Skeletal muscle satellite cell (primary cell): ENCODE results near the gene SLC27A2.
"Not testable (repeated sequence)": the region's sequence is repeated elsewhere in the genome, so short reads cannot be mapped to it uniquely, and the experiment has no call there.

ENCODE experiments used
- H3K27me3 ChIP-seq: 2 replicates; pipeline ENCODE4 v1.7.0; 2013; ENCODE audit warnings: low read length; ENCODE audit not compliant: control insufficient read depth, insufficient read depth
- H3K36me3 ChIP-seq: 2 replicates; pipeline ENCODE4 v1.7.0; 2013; ENCODE audit warnings: mild to moderate bottlenecking, control low read depth, low read length; ENCODE audit not compliant: insufficient read depth
- H3K4me1 ChIP-seq: 2 replicates; pipeline ENCODE4 v1.7.0; 2013; ENCODE audit warnings: low read length; ENCODE audit not compliant: control insufficient read depth, insufficient read depth
- H3K4me2 ChIP-seq: 2 replicates; pipeline ENCODE4 v1.7.0; 2013; ENCODE audit warnings: mild to moderate bottlenecking, low read length
- H3K4me3 ChIP-seq: 2 replicates; pipeline ENCODE4 v1.7.0; 2013; ENCODE audit warnings: low read length
- H3K9ac ChIP-seq: 2 replicates; pipeline ENCODE4 v1.7.0; 2013; ENCODE audit warnings: mild to moderate bottlenecking, low read depth, low read length, moderate library complexity
- H3K9me3 ChIP-seq: replicated peaks from 2 replicates; pipeline ENCODE4 v1.7.0; 2013; ENCODE audit warnings: mild to moderate bottlenecking, control low read depth, low read length

The SLC27A2 gene

GRCh38 chr15:50144341-50145120 lies 37.5 kb upstream of the SLC27A2 start:
- H3K9ac ChIP-seq = peak overlapping the region; percentile 56
- no peaks in the 10 kb centered on the region for H3K27me3 ChIP-seq
- no peaks in the 10 kb centered on the region for H3K9me3 ChIP-seq
- no peaks in the 10 kb centered on the region for H3K36me3 ChIP-seq
- peaks cover 10% of the 10 kb centered on the region for H3K4me1 ChIP-seq
- H3K4me3 ChIP-seq = no peak overlapping the region
- H3K4me2 ChIP-seq = peak overlapping the region; percentile 23

DNA sequence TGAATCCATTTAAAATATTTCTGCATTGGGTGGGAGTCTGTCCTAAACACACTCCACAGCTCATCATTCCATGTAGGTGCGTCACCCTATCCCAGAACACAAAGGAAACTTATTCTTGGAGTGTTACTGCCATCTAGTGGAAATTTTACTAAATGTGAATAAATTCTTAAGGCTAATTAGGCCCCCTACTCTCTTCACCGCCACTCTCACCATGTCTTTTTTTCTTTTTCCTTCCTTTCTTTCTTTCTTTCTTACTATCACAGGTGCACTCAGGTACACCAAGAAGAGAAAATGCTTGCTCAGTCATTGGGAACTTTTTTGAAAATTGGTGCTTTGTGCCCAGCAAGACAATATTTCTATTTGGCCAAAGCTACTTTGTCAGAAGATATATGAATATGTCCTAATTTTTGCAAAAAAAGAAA lies 36.5 kb upstream of the SLC27A2 start:
- Histone ChIP-seq H3K4me2 (peak overlapping the region; percentile 23), H3K4me1 (peaks cover 10% of the 10 kb centered on the region), H3K9me3 (no peaks in the 10 kb centered on the region), H3K9ac (peak overlapping the region; percentile 56), H3K36me3 (no peaks in the 10 kb centered on the region), H3K27me3 (no peaks in the 10 kb centered on the region), H3K4me3 (no peak overlapping the region)

DNA sequence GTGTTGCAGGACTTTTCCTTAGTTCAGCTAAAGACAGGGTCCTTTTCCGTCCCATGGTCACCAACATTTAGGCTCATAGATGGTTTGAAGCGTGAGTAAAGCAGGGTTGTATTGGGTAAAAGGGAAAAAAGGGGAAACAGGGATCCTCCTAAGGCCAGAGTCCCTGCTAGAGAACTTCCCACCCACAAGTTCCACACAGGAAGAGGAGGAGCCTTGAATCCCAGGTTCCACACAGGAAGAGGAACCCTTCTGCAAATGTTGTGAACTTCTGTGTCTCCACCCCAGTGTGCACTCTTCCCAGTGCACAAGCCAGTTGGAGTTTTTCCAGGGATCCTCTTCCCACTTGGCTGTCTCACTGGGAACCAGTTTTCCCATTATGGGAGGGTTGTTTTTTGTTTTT lies 35.4 kb upstream of the SLC27A2 start:
- H3K27me3 ChIP-seq = no peaks in the 10 kb centered on the region
- H3K4me3 ChIP-seq = no peak overlapping the region
- no peak overlapping the region for H3K9ac ChIP-seq

DNA sequence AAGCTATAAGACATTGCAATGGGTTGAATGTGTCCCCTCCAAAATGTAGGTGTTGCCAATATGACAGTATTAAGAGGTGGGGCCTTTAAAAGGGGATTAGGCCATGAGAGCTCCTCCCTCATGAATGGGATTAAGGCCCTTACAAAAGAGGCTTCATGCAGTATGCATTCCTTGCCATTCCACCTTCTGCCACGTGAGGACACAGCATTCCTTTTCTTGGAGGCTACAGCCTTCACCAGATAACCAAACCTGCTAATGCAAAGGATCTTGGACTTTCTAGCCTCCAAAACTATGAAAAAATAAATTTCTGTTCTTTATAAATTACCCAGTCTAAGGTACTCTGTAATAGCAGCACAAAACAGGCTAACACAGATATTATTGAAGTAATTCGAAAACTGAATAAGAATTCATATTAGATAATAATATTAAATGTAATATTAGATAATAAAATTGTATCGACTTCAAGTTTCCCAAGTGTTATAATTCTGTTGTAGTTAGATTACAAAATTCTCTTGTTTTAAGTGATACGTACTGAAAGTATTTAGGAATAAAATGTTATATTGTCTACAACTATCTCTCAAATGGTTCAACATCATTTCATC lies 33.5 kb upstream of the SLC27A2 start:
- Histone ChIP-seq H3K4me2 (no peak overlapping the region), H3K9me3 (no peaks in the 10 kb centered on the region), H3K4me3 (no peak overlapping the region), H3K36me3 (no peaks in the 10 kb centered on the region), H3K27me3 (no peaks in the 10 kb centered on the region), H3K4me1 (peaks cover 10% of the 10 kb centered on the region), H3K9ac (no peak overlapping the region)

More for the DNA sequence above, 35.4 kb upstream of the SLC27A2 start:
- Histone ChIP-seq H3K4me1 (peaks cover 10% of the 10 kb centered on the region), H3K9me3 (no peaks in the 10 kb centered on the region), H3K4me2 (no peak overlapping the region), H3K36me3 (no peaks in the 10 kb centered on the region)

- Histone ChIP-seq H3K9ac (no peak overlapping the region), H3K4me1 (peaks cover 10% of the 10 kb centered on the region), H3K4me3 (no peak overlapping the region), H3K36me3 (no peaks in the 10 kb centered on the region), H3K4me2 (no peak overlapping the region), H3K27me3 (no peaks in the 10 kb centered on the region), H3K9me3 (no peaks in the 10 kb centered on the region)
Measured at GRCh38 chr15:50149090-50149489, 32.9 kb upstream of the SLC27A2 start.

GRCh38 chr15:50150349-50150748 lies 31.6 kb upstream of the SLC27A2 start:
- Histone ChIP-seq H3K36me3 (no peaks in the 10 kb centered on the region), H3K9me3 (no peaks in the 10 kb centered on the region), H3K4me2 (no peak overlapping the region), H3K9ac (no peak overlapping the region), H3K4me3 (no peak overlapping the region), H3K4me1 (no peaks in the 10 kb centered on the region), H3K27me3 (no peaks in the 10 kb centered on the region)

DNA sequence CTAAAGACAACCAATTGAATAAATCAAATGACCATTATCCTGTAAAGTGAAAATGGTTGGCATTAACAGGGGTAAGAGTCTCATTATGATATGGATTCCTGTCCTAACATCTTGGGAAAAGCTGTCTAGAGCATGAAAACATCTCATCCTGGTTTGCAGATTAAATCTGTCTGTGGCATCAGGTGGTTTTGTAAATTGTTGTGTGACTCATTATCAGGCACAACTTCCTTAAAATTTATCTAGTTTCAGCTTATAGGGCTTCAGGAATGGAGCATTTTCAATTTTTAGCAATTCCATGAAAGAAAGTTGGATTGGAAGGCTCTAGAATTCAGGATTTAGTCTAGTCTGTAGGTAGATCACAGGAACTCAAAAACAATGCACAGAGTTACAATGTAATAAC lies 31.1 kb upstream of the SLC27A2 start:
- H3K27me3 ChIP-seq = no peaks in the 10 kb centered on the region
- no peaks in the 10 kb centered on the region for H3K9me3 ChIP-seq
- no peaks in the 10 kb centered on the region for H3K36me3 ChIP-seq
- no peak overlapping the region for H3K4me3 ChIP-seq
- no peaks in the 10 kb centered on the region for H3K4me1 ChIP-seq
- H3K9ac ChIP-seq = no peak overlapping the region
- no peak overlapping the region for H3K4me2 ChIP-seq

DNA sequence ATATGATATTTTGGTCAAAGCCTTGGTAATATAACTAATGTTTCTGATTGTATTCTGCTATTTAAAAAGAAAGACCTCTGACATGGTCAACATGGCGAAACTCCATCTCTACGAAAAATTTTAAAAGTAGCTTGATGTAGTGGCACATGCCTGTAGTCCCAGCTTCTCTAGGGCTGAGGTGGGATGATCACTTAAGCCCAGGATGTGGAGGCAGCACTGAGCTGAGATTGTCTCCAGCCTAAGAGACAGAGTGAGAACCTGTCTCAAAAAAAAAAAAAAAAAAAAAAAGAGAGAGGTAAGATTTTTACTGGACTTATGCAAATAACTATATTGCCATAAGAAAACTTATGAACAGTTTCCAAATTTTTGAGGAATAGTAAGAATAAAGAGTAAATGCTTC lies 30.5 kb upstream of the SLC27A2 start:
- no peaks in the 10 kb centered on the region for H3K4me1 ChIP-seq
- H3K4me3 ChIP-seq = no peak overlapping the region
- H3K27me3 ChIP-seq = no peaks in the 10 kb centered on the region
- no peaks in the 10 kb centered on the region for H3K36me3 ChIP-seq
- H3K9ac ChIP-seq = no peak overlapping the region
- H3K4me2 ChIP-seq = no peak overlapping the region
- H3K9me3 ChIP-seq = no peaks in the 10 kb centered on the region

DNA sequence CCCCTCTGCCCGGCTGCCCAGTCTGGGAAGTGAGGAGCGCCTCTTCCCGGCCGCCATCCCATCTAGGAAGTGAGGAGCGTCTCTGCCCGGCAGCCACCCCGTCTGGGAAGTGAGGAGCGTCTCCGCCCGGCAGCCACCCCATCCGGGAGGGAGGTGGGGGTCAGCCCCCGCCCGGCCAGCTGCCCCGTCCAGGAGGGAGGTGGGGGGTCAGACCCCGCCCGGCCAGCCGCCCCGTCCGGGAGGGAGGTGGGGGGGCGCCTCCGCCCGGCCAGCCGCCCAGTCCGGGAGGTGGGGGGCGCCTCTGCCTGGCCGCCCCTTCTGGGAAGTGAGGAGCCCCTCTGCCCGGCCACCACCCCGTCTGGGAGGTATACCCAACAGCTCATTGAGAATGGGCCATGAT lies 23.8 kb upstream of the SLC27A2 start:
- not testable (repeated sequence) for H3K4me3 ChIP-seq, H3K9ac ChIP-seq, H3K9me3 ChIP-seq, H3K36me3 ChIP-seq, H3K27me3 ChIP-seq, H3K4me2 ChIP-seq, H3K4me1 ChIP-seq

- Histone ChIP-seq H3K36me3 (no peaks in the 10 kb centered on the region), H3K4me2 (no peak overlapping the region), H3K4me1 (peaks cover 25% of the 10 kb centered on the region), H3K9me3 (no peaks in the 10 kb centered on the region), H3K4me3 (no peak overlapping the region), H3K9ac (no peak overlapping the region), H3K27me3 (peaks cover 3% of the 10 kb centered on the region)
Measured at GRCh38 chr15:50162969-50163718, 18.9 kb upstream of the SLC27A2 start.

DNA sequence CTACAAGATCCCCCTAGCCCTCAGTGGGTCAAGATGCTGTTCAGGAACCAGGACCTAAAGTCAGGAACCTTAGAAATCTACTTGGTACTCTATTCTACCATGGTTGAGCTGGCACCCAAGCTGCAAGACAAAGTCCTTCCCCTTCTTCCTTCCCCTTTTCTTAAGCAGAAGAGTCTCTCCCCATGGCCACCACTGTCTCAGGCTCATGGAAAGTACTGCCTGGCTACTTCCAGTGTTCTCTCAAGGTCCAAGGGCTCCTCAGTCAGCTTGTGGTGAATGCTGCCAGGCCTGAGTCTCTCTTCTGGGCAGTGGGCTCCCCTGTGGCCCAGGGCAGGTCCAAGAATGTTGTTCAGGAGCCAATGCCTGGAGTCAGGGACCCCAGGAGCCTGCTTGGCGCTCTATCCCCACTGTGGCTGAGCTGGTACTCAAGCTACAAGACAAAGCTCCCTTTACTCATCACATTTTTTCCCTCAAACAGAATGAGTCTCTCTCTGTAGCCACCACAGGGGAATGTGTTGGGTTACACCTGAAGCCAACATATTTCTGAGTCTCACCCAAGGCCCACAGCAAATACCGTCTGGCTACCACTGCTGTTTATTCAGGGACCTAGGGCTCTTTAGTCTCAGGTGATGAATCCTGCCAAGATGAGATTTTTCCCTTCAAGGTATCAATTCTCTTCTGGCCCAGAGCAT lies 18.1 kb upstream of the SLC27A2 start:
- H3K4me3 ChIP-seq = no peak overlapping the region
- H3K36me3 ChIP-seq = no peaks in the 10 kb centered on the region
- H3K4me2 ChIP-seq = no peak overlapping the region
- H3K4me1 ChIP-seq = peaks cover 25% of the 10 kb centered on the region
- H3K9ac ChIP-seq = no peak overlapping the region
- no peaks in the 10 kb centered on the region for H3K9me3 ChIP-seq
- H3K27me3 ChIP-seq = peaks cover 3% of the 10 kb centered on the region
